ENCODE results near the gene ANKMY2. TPM values are rescaled to one million over a fixed set of nuclear protein-coding genes. Genes with fewer than 3 reads are reported as not detected.

ANKMY2 gene
- total RNA-seq, 6 experiments from 2014 or later: 4.2 to 7.1 (median 4.7) TPM

GRCh38 chr7:16579216-16579615 lies 66.3 kb downstream of the ANKMY2 start:
- Histone ChIP-seq H3K4me1 (no peaks in the 10 kb centered on the region), H3K27me3 (no peaks in the 10 kb centered on the region), H3K27ac (no peak overlapping the region), H3K9me3 (no peaks in the 10 kb centered on the region), H3K36me3 (no peaks in the 10 kb centered on the region), H3K4me3 (no peak overlapping the region)
- 59% methylated on average over 7 of the region's 8 CpGs for WGBS (ENCODE audit: insufficient coverage, low coverage, low lambda C conversion rate, missing lambda C conversion rate)
- no peak for DNase-seq
- ATAC-seq: no peak
- TF ChIP-seq POLR2A (IDR thresholded peaks at IDR 0.05) (no peak), CTCF (IDR thresholded peaks at IDR 0.05) (no peak)
- intact Hi-C loops (cut with DNase I): loop anchor here in 1 of 2 donors (10.0 kb wide), 1 partner anchor 484 kb away; no protein-coding TSS in a partner anchor

- TF ChIP-seq CTCF (IDR thresholded peaks at IDR 0.05) (no peak), POLR2A (IDR thresholded peaks at IDR 0.05) (no peak)
- no peaks in the 10 kb centered on the region for H3K36me3 ChIP-seq
- no peaks in the 10 kb centered on the region for H3K9me3 ChIP-seq
- H3K4me3 ChIP-seq: no peak overlapping the region
- intact Hi-C loops (cut with DNase I): loop anchor here in 1 of 2 donors (10.0 kb wide), 1 partner anchor 477 kb away; no protein-coding TSS in a partner anchor
- DNase-seq (no peak), ATAC-seq (no peak)
- no peak overlapping the region for H3K27ac ChIP-seq
- no peaks in the 10 kb centered on the region for H3K27me3 ChIP-seq
- WGBS (ENCODE audit: insufficient coverage, low coverage, low lambda C conversion rate, missing lambda C conversion rate): 85% methylated on average over 4 of the region's 4 CpGs
- no peaks in the 10 kb centered on the region for H3K4me1 ChIP-seq
Observed at GRCh38 chr7:16571941-16572340, 73.6 kb downstream of the ANKMY2 start.

- TF ChIP-seq POLR2A (IDR thresholded peaks at IDR 0.05) (no peak), CTCF (IDR thresholded peaks at IDR 0.05) (peak; percentile 69 to 75 (median 72))
- Histone ChIP-seq H3K9me3 (no peaks in the 10 kb centered on the region), H3K4me3 (no peak overlapping the region), H3K27me3 (no peaks in the 10 kb centered on the region), H3K36me3 (no peaks in the 10 kb centered on the region), H3K4me1 (no peaks in the 10 kb centered on the region), H3K27ac (no peak overlapping the region)
- 23% methylated on average over 13 of the region's 13 CpGs for WGBS (ENCODE audit: insufficient coverage, low coverage, low lambda C conversion rate, missing lambda C conversion rate)
- DNase-seq (no peak), ATAC-seq (peak; percentile 82 to 91 (median 86))
- intact Hi-C loops (cut with DNase I): no loop called here
Observed at GRCh38 chr7:16564909-16565426, 80.6 kb downstream of the ANKMY2 start.

- TF ChIP-seq POLR2A (IDR thresholded peaks at IDR 0.05) (no peak), CTCF (IDR thresholded peaks at IDR 0.05) (no peak)
- Histone ChIP-seq H3K27me3 (no peaks in the 10 kb centered on the region), H3K4me1 (no peaks in the 10 kb centered on the region), H3K9me3 (no peaks in the 10 kb centered on the region), H3K27ac (no peak overlapping the region), H3K4me3 (no peak overlapping the region), H3K36me3 (no peaks in the 10 kb centered on the region)
- DNase-seq (no peak), ATAC-seq (no peak)
- intact Hi-C loops (cut with DNase I): no loop called here
- 83% methylated on average over 4 of the region's 4 CpGs for WGBS (ENCODE audit: insufficient coverage, low coverage, low lambda C conversion rate, missing lambda C conversion rate)
Observed at GRCh38 chr7:16564023-16564380, 81.6 kb downstream of the ANKMY2 start.

Data from right lobe of liver (tissue), 6 donors.